Tibial nerve (tissue), 4 donors: ENCODE data around the gene SDK1.

Experiments
- CTCF ChIP-seq, 5 experiments: fragments of 200-600 bp in 3 of 5; fragments of 450-650 bp in 2 of 5; sonication (generic) in 3 of 5; IDR thresholded peaks; one replicate each; pipeline ENCODE4 v1.5.1; 2016 to 2019; ENCODE audit warnings: antibody characterized with exemption in 5 of 5, mild to moderate bottlenecking in 3 of 5, moderate library complexity in 2 of 5
- EP300 ChIP-seq, 2 donors: sonication (generic); formaldehyde crosslinking; IDR thresholded peaks; one replicate each; pipeline ENCODE4 v1.6.1; 2017; ENCODE audit warnings: antibody characterized with exemption in 2 of 2, mild to moderate bottlenecking in 1 of 2

- TF ChIP-seq CTCF (IDR thresholded peaks at IDR 0.05): no peak
- TF ChIP-seq EP300 (IDR thresholded peaks at IDR 0.05): no peak
These were observed 755.7 kb downstream of the SDK1 start for GRCh38 chr7:4056552-4057288.
